Measurements from ENCODE around the gene C3orf80.

DNA sequence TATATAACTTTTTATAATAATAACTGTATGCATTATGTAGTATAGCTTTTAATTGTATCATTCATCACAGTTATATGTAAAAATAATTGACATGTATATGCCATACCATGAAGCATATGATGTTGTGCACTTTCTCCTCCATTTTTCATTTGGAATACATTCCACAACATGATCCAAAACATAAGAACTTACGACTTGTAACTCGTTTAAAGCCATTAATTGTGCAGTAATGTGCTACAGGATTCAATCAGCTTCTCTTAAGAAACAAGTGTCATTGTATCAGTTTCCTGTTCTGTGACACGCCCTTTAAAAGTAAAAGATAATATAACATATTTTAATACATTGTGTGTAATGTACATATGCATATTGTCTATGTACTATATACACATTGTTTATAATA, 2.2 kb downstream of the C3orf80 start:
- TF ChIP-seq, protein P1, sequence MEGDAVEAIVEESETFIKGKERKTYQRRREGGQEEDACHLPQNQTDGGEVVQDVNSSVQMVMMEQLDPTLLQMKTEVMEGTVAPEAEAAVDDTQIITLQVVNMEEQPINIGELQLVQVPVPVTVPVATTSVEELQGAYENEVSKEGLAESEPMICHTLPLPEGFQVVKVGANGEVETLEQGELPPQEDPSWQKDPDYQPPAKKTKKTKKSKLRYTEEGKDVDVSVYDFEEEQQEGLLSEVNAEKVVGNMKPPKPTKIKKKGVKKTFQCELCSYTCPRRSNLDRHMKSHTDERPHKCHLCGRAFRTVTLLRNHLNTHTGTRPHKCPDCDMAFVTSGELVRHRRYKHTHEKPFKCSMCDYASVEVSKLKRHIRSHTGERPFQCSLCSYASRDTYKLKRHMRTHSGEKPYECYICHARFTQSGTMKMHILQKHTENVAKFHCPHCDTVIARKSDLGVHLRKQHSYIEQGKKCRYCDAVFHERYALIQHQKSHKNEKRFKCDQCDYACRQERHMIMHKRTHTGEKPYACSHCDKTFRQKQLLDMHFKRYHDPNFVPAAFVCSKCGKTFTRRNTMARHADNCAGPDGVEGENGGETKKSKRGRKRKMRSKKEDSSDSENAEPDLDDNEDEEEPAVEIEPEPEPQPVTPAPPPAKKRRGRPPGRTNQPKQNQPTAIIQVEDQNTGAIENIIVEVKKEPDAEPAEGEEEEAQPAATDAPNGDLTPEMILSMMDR (IDR thresholded peaks at IDR 0.05): no peak
- TF ChIP-seq POLR2AphosphoS5 (IDR thresholded peaks at IDR 0.05): no peak

Data from sigmoid colon (tissue), 4 donors.